Activated CD4-positive, alpha-beta memory T cell treated with anti-CD3 and anti-CD28 coated beads, Interleukin-2, amount 10 ng/mL, durations not matched to agents 7 days and 5 days (primary cell): ENCODE results near the gene UGT1A4. TPM values are rescaled to one million over a fixed set of nuclear protein-coding genes. Genes with fewer than 3 reads are reported as not detected.
"Not testable (repeated sequence)": the region's sequence is repeated elsewhere in the genome, so short reads cannot be mapped to it uniquely, and the experiment has no call there.

Experiments
- CTCF ChIA-PET: fragments of 350-600 bp; sonication (Branson Sonifier 250); formaldehyde crosslinking; loops from one replicate; lab custom pipeline; 2021; ENCODE audit warnings: antibody characterized with exemption, inconsistent platforms; lab: Charles Lee
- POLR2A ChIA-PET: fragments of 350-600 bp; sonication (Branson Sonifier 250); formaldehyde crosslinking; loops from one replicate; lab custom pipeline; 2021; ENCODE audit warnings: antibody characterized with exemption; lab: Charles Lee
- DNase-seq: peaks from one replicate; pipeline ENCODE4 v3.0.0-alpha.2; 2020
- H3K27ac Mint-ChIP-seq: one replicate; pipeline ENCODE4 v1.8.0; 2021; ENCODE audit warnings: mild to moderate bottlenecking, mixed read lengths
- H3K27me3 Mint-ChIP-seq: one replicate; pipeline ENCODE4 v1.8.0; 2021; ENCODE audit warnings: mixed read lengths
- H3K36me3 Mint-ChIP-seq: one replicate; pipeline ENCODE4 v1.8.0; 2021; ENCODE audit warnings: low read depth, mixed read lengths
- H3K4me1 Mint-ChIP-seq: one replicate; pipeline ENCODE4 v1.8.0; 2021; ENCODE audit warnings: mixed read lengths
- H3K4me3 Mint-ChIP-seq: one replicate; pipeline ENCODE4 v1.8.0; 2021; ENCODE audit warnings: mild to moderate bottlenecking, mixed read lengths
- H3K9me3 Mint-ChIP-seq: one replicate; pipeline ENCODE4 v1.8.0; 2021; ENCODE audit warnings: mixed read lengths
- total RNA-seq, 2 experiments: library from RNA; stranded (reverse); gene quantifications; one replicate each; pipeline ENCODE4 v1.2.3, GENCODE V29; 2021

The UGT1A4 gene
- total RNA-seq, 2 experiments from 2014 or later: not detected

DNA sequence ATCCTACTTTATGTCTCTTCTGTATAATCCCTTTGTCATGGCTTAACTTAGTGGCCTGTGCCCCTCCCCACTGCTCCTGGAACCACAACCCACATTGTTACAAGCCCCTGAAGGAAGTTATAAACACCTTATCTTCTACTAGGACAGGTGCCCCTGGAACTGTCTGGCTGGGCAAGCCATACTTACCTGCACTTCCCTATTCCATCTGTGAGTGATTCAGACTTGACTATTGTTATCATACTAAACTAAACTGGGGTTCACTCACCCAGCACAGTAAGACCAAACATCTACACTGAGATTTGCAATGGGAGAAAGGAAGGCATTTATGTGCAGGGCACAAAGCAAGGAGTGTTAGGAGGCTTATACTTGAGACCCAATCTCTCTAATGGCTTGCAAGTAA, 29.5 kb upstream of the UGT1A4 start:
- CTCF ChIA-PET: no interaction called here

DNA sequence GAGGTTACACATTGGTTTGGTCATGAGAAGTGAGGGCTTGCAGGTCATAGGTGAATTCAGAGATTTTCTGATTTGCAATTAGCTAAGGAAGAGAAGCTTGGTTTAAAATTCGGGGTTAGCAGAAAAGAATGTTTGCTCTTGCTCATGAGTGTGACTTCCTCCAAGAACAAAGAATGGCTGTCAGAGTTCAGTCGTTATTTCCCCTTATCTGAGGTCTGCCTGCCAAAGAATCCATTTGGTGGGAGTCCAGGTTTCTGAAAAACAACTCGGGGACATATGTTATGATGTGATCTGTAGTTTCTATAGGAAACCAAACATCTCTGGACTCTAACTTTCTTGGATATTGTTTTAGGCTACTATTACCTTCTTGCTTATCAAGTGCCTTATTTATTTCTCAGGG, 29.0 kb upstream of the UGT1A4 start:
- POLR2A ChIA-PET: no interaction called here
- no peak for DNase-seq
- H3K9me3 Mint-ChIP-seq: no peaks in the 10 kb centered on the region
- H3K27ac Mint-ChIP-seq: no peak overlapping the region
- H3K4me3 Mint-ChIP-seq: no peak overlapping the region
- CTCF ChIA-PET: no interaction called here
- H3K27me3 Mint-ChIP-seq: peaks cover 19% of the 10 kb centered on the region
- H3K36me3 Mint-ChIP-seq: no peaks in the 10 kb centered on the region
- H3K4me1 Mint-ChIP-seq: no peaks in the 10 kb centered on the region

More for the DNA sequence above, 29.5 kb upstream of the UGT1A4 start:
- H3K4me3 Mint-ChIP-seq: no peak overlapping the region
- H3K27ac Mint-ChIP-seq: no peak overlapping the region
- no peaks in the 10 kb centered on the region for H3K36me3 Mint-ChIP-seq
- no peaks in the 10 kb centered on the region for H3K4me1 Mint-ChIP-seq
- no peaks in the 10 kb centered on the region for H3K9me3 Mint-ChIP-seq
- POLR2A ChIA-PET: no interaction called here
- H3K27me3 Mint-ChIP-seq: peaks cover 19% of the 10 kb centered on the region
- DNase-seq: no peak

DNA sequence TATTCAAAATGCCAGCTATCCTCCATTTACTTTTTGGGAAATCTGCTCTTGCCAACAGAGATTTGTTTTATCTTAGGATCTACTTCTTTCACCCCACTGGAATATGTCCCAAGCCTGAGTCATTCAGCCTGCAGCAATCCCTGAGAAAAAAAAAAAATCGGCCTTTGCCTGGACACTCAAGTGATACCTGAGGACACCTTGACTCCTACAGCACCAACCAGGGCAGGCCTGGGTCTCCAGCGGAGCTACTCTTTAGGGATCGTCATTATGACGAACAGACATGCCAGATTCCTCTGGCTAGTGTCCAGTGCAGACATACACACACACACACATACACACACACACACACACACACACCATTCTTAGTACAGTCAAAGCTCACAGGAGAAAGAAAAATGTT, 28.1 kb upstream of the UGT1A4 start:
- ChIA-PET CTCF (no interaction called here), POLR2A (no interaction called here)
- no peaks in the 10 kb centered on the region for H3K4me1 Mint-ChIP-seq
- H3K27ac Mint-ChIP-seq: no peak overlapping the region
- H3K27me3 Mint-ChIP-seq: peaks cover 16% of the 10 kb centered on the region
- H3K4me3 Mint-ChIP-seq: no peak overlapping the region
- no peaks in the 10 kb centered on the region for H3K36me3 Mint-ChIP-seq
- no peaks in the 10 kb centered on the region for H3K9me3 Mint-ChIP-seq
- DNase-seq: no peak

DNA sequence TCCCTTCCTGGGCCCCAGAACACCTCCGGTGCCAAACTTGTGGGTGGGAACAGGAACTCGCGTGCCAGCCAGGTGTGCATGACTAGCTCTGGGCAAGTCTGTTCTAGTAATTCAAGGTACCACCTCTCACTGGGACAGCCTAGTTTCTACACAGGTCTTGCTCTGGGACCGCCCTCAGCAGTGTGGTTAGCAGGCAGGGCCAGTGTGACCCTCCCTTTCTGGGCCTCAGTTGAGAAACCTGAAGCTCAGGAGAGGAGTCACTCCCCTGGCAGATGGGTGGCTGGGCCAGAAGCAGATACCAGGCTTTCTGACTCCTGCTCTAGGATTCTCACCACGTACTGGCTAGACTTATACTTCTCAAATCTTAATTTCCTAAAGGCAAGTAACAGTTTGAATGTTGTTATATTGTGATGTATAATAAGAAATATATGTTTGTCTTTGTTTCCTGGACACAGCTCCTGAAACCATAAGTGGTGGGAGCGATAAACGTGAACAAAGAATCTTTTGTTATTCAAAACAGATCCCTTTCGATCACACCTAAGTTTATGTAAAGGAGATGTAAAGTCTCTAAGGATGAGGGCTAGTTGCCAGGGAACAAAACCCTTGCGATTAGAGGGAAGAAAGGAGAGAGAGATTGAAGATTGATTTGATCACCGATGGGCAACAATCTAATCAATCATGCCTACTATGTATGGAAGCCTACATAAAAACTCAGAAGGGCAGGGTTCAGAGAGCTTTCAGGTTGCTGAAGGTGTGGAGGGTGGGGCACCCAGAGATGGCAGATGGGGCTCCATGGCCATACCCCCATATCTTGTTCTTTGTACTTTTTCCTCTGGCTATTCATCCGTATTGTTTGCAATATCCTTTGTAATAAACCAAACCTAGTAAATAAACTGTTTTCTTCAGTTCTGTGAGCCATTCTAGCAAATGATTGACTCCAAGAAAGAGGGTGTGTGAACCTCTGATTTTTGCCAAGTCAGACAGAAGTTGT, 26.8 kb upstream of the UGT1A4 start:
- Mint-ChIP-seq H3K27me3 (peaks cover 17% of the 10 kb centered on the region), H3K36me3 (no peaks in the 10 kb centered on the region), H3K4me1 (no peaks in the 10 kb centered on the region), H3K27ac (no peak overlapping the region), H3K4me3 (no peak overlapping the region), H3K9me3 (no peaks in the 10 kb centered on the region)
- CTCF ChIA-PET: no interaction called here
- POLR2A ChIA-PET: no interaction called here
- no peak for DNase-seq

DNA sequence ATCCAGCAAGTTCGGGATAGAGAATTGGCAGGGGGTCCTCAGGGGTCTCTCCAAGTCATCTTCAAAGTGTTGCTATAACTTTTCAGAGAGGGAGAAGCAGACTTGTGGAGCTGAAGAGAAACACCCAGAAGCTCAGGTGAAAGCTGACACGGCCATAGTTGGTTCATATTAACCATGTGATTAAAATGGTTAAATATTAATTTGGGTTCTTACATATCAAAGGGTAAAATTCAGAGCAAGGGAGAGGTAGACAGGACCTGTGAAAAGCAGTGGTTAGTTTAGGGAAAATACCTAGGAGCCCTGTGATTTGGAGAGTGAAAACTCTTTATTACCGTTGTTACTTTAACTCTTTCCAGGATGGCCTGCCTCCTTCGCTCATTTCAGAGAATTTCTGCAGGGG, 25.9 kb upstream of the UGT1A4 start, which contains the start of gene UGT1A6:
UGT1A6 (plus strand) TSS at position 243 of the 400 bp plus-strand sequence; CDS start at position 358, 115 bp downstream.
- H3K27me3 Mint-ChIP-seq: peaks cover 24% of the 10 kb centered on the region
- DNase-seq: no peak
- no peak within 1 kb of the TSS for H3K27ac Mint-ChIP-seq
- no peaks in the 10 kb centered on the region for H3K36me3 Mint-ChIP-seq
- H3K9me3 Mint-ChIP-seq: no peaks in the 10 kb centered on the region
- POLR2A ChIA-PET: no interaction called here
- CTCF ChIA-PET: no interaction called here
- no peaks in the 10 kb centered on the region for H3K4me1 Mint-ChIP-seq
- no peak within 1 kb of the TSS for H3K4me3 Mint-ChIP-seq

DNA sequence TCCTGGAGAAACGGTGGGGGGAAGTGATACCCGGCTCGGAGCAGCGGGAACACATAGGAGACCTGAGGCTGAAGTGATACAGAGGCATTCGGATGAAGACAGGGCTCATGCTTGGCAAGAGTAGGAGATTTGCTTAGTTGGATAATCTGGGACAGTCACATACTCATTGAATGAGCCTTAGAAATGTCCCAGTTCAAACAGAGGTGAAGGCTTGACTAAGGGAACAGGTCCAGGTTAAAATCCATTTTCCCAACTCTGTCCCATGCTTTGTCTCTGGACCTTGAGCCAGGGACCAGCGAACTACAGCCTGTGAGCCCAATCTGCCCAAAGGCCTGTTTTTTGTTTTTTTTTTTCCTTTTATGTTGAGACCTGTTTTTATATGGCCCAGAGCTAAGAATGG, 24.6 kb upstream of the UGT1A4 start:
- no peaks in the 10 kb centered on the region for H3K9me3 Mint-ChIP-seq

DNA sequence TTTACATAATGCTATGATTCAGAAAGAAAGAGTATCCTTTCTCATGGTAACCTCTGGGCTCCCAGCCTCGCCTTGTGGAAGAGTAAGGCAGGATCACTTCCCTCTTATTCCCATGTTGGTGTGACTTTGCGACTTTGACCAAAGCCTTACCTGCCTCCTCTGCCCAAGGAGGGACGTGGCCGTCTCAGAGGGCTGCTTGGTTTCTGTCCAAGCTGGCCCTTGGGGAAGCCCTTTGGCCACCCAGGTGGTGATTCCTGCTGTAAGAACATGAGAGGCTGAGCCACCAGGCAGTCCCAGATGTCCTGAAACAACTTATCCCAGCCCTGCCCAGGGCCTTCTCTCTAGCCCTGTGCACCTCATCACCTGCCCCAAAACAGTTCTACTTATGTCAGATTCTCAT, 19.8 kb upstream of the UGT1A4 start:
- Mint-ChIP-seq H3K4me3 (no peak overlapping the region), H3K27ac (no peak overlapping the region), H3K27me3 (peaks cover 24% of the 10 kb centered on the region), H3K36me3 (no peaks in the 10 kb centered on the region), H3K9me3 (no peaks in the 10 kb centered on the region), H3K4me1 (no peaks in the 10 kb centered on the region)
- no peak for DNase-seq
- ChIA-PET POLR2A (no interaction called here), CTCF (no interaction called here)

More for the DNA sequence above, 24.6 kb upstream of the UGT1A4 start:
- ChIA-PET CTCF (no interaction called here), POLR2A (no interaction called here)
- H3K4me3 Mint-ChIP-seq: no peak overlapping the region
- H3K36me3 Mint-ChIP-seq: no peaks in the 10 kb centered on the region
- H3K4me1 Mint-ChIP-seq: no peaks in the 10 kb centered on the region
- H3K27me3 Mint-ChIP-seq: peaks cover 18% of the 10 kb centered on the region
- DNase-seq: no peak
- no peak overlapping the region for H3K27ac Mint-ChIP-seq

DNA sequence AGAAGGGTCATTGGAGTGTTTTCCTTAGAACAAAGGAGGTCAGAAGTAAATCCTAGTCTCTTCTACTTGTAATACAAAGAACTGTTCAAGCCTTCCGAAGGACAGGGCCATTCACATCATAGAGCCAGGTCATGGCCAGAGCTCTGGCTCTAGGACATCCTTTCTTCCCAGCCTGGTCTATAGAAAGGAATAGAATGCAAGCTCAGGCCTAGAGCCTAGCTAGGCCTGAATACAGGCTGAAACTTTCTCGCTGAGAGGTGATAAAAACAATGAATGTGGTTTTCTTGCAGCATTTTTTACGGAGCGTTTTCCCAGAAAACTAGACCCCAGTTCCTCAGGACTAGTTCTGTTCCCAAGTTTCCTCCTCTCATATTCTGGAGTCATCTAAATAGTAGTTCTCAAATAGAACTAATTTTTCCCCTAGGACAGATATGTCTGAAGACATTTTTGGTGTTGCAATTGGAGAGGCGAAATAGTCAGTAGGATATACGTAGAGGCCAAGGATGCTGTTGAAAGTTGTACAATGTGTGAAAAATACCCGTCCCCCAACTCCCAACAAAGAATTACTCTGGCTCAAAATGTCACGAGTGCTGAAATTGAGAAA, 19.0 kb upstream of the UGT1A4 start:
- Mint-ChIP-seq H3K27me3 (peaks cover 24% of the 10 kb centered on the region), H3K4me3 (no peak overlapping the region), H3K27ac (no peak overlapping the region), H3K9me3 (no peaks in the 10 kb centered on the region), H3K36me3 (no peaks in the 10 kb centered on the region), H3K4me1 (no peaks in the 10 kb centered on the region)
- ChIA-PET CTCF (no interaction called here), POLR2A (no interaction called here)
- DNase-seq: no peak

DNA sequence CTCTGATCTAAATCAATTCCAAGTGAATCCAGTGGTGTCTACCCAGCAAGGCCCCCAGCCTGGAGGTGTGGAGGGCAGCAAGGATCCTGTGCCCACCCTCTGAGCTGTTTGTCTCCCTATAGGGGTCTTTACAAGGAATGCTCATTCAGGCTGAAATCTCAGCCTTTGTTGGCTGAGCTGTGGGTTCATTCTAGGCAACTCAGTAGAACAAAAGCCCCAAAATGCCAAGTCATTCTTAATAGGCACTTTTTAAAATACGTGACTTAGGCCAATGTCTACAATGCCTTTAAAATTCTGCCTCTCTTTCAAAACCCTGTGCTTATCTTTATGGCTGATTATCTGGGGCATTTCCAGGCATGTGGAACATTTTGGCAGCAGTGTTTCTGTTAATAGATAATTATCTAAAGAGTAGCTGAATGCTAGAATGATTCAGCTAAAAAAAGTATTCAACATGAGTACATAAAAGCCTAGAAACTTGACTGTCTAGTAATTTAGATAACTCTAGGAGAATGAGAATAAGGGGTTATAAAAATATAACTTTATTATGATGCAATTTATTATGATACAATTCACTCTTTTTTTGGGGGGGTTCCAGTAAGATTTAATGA, 18.4 kb upstream of the UGT1A4 start:
- H3K36me3 Mint-ChIP-seq: no peaks in the 10 kb centered on the region
- H3K4me1 Mint-ChIP-seq: no peaks in the 10 kb centered on the region
- ChIA-PET CTCF (no interaction called here), POLR2A (no interaction called here)
- no peak overlapping the region for H3K4me3 Mint-ChIP-seq
- H3K27ac Mint-ChIP-seq: no peak overlapping the region
- DNase-seq: no peak
- H3K27me3 Mint-ChIP-seq: peaks cover 25% of the 10 kb centered on the region
- no peaks in the 10 kb centered on the region for H3K9me3 Mint-ChIP-seq

DNA sequence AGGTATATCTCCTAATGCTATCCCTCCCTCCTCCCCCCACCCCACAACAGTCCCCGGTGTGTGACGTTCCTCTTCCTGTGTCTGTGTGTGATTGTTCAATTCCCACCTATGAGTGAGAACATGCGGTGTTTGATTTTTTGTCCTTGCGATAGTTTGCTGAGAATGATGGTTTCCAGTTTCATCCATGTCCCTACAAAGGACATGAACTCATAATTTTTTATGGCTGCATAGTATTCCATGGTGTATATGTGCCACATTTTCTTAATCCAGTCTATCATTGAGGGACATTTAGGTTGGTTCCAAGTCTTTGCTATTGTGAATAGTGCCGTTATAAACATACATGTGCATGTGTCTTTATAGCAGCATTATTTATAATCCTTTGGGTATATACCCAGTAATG, 17.7 kb upstream of the UGT1A4 start:
- POLR2A ChIA-PET, CTCF ChIA-PET, H3K4me1 Mint-ChIP-seq: not testable (repeated sequence)

DNA sequence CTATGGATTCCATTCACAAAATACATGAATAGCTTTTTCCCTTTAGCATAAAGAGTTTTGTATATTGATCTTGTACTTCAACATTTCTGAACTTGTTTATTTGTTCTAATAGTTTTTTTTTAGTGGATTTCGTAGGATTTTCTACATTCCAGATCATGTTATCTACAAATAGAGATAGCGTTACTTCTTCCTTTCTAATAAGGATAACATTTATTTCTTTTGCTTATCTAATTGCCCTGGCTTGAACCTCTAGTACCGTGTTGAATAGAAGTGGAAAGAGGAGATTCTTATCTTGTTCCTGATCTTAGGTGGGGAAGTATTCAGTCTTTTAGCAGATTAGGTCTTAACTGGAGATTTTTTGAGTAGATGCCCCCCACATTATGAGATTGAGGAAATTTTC, 16.3 kb upstream of the UGT1A4 start:
- Mint-ChIP-seq H3K9me3 (no peaks in the 10 kb centered on the region), H3K27me3 (peaks cover 22% of the 10 kb centered on the region), H3K4me1 (no peaks in the 10 kb centered on the region), H3K4me3 (no peak overlapping the region), H3K27ac (no peak overlapping the region), H3K36me3 (no peaks in the 10 kb centered on the region)
- POLR2A ChIA-PET: no interaction called here
- no peak for DNase-seq
- CTCF ChIA-PET: no interaction called here

More for the DNA sequence above, 17.7 kb upstream of the UGT1A4 start:
- H3K36me3 Mint-ChIP-seq, H3K9me3 Mint-ChIP-seq, H3K4me3 Mint-ChIP-seq, H3K27ac Mint-ChIP-seq, DNase-seq: not testable (repeated sequence)
- peaks cover 28% of the 10 kb centered on the region for H3K27me3 Mint-ChIP-seq

DNA sequence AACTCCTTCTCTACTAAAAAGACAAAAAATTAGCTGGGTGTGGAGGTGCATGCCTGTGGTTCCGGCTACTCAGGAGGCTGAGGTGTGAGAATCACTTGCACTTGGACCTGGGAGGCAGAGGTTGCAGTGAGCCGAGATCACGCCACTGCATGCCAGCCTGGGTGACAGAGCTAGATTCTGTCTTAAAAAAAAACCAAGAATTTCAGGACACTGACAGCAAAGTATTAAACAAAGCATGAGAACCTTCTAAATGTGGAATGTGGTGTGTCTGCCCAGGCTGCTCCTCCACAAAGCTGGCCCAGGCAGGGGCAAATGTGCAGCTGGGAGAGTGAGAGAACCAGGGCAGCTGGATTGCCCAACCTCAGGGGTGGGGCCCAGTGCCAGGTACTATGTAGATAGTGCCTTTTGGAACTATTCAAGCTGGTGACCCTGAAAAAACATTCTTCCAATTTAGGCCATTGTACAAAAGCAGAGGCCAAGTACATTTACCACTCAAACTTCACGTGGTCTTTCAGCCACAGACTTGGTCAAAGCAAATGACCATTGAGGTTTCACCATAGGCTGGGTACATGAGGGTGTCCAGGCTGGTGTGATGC, 12.5 kb upstream of the UGT1A4 start:
- CTCF ChIA-PET: no interaction called here

DNA sequence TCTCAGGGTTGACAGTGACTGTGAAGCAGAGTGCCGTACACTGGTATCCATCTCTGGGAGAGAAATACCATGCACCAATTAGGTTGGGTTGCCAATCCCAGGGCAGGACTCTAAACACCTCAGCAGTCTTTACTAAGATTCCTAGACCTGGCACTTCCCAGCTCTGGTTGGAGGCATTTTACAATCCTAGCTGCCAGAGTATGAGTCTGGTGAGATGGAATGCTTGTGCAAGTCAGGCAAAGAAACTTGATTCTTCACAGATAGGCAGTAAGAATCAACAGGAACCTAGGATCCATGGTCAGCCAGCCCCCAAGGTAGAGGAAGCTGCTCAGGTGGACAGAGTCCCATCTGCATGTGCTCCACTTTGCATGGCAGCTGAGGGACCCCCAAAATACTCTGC, 11.8 kb upstream of the UGT1A4 start:
- no peak for DNase-seq
- no peaks in the 10 kb centered on the region for H3K4me1 Mint-ChIP-seq
- no peak overlapping the region for H3K4me3 Mint-ChIP-seq
- peaks cover 31% of the 10 kb centered on the region for H3K27me3 Mint-ChIP-seq
- no peak overlapping the region for H3K27ac Mint-ChIP-seq
- H3K9me3 Mint-ChIP-seq: no peaks in the 10 kb centered on the region
- no peaks in the 10 kb centered on the region for H3K36me3 Mint-ChIP-seq
- ChIA-PET POLR2A (no interaction called here), CTCF (interaction anchor here (0.7 to 1.3 kb wide), 3 partner anchors 10 to 1822 kb away, joined by 3 to 5 read pairs (median 3); partner anchors contain the start of gene UGT1A4)

More for the DNA sequence above, 12.5 kb upstream of the UGT1A4 start:
- DNase-seq: no peak
- Mint-ChIP-seq H3K36me3 (no peaks in the 10 kb centered on the region), H3K4me3 (no peak overlapping the region), H3K27ac (no peak overlapping the region), H3K27me3 (peaks cover 29% of the 10 kb centered on the region), H3K4me1 (no peaks in the 10 kb centered on the region), H3K9me3 (no peaks in the 10 kb centered on the region)
- POLR2A ChIA-PET: no interaction called here
